Muscle layer of duodenum (tissue), 2 donors: Measurements from ENCODE around the gene CAPN13.

Source experiments
- H3K27ac ChIP-seq: one replicate; pipeline ENCODE4 v1.7.0; 2013; ENCODE audit warnings: mild to moderate bottlenecking, low read length
- H3K27me3 ChIP-seq: one replicate; pipeline ENCODE4 v1.7.0; 2013; ENCODE audit warnings: low read depth, mild to moderate bottlenecking, control low read depth, low read length
- H3K36me3 ChIP-seq, 2 donors: one replicate each; pipeline ENCODE4 v1.7.0; 2013; ENCODE audit warnings: low read length in 2 of 2, control low read depth in 1 of 2, mild to moderate bottlenecking in 1 of 2; ENCODE audit not compliant: insufficient read depth in 2 of 2, control insufficient read depth in 1 of 2
- H3K4me1 ChIP-seq, 2 donors: one replicate each; pipeline ENCODE4 v1.7.0; 2013; ENCODE audit warnings: low read length in 2 of 2, mild to moderate bottlenecking in 2 of 2, control low read depth in 1 of 2, moderate library complexity in 1 of 2; ENCODE audit not compliant: insufficient read depth in 2 of 2, control insufficient read depth in 1 of 2
- H3K4me3 ChIP-seq, 2 donors: one replicate each; pipeline ENCODE4 v1.7.0; 2013; ENCODE audit warnings: low read length in 2 of 2, low read depth in 1 of 2, mild to moderate bottlenecking in 1 of 2
- H3K9me3 ChIP-seq, 2 donors: one replicate each; pipeline ENCODE4 v1.7.0; 2013; ENCODE audit warnings: low read length in 2 of 2, control low read depth in 1 of 2, mild to moderate bottlenecking in 1 of 2; ENCODE audit not compliant: control insufficient read depth in 1 of 2
- donor health status: healthy.

CAPN13 gene

GRCh38 chr2:30758191-30758651 is 49.0 kb downstream of the CAPN13 start:
- Histone ChIP-seq H3K27me3 (no peaks in the 10 kb centered on the region), H3K27ac (no peak overlapping the region), H3K36me3 (no peaks in the 10 kb centered on the region), H3K9me3 (no peaks in the 10 kb centered on the region), H3K4me3 (no peak overlapping the region), H3K4me1 (no peaks in the 10 kb centered on the region)

GRCh38 chr2:30757749-30758148 is 49.5 kb downstream of the CAPN13 start:
- no peaks in the 10 kb centered on the region for H3K27me3 ChIP-seq
- H3K4me1 ChIP-seq, result no peaks in the 10 kb centered on the region
- H3K4me3 ChIP-seq, result no peak overlapping the region
- no peak overlapping the region for H3K27ac ChIP-seq
- no peaks in the 10 kb centered on the region for H3K9me3 ChIP-seq
- H3K36me3 ChIP-seq, result no peaks in the 10 kb centered on the region

GRCh38 chr2:30756971-30757370 is 50.3 kb downstream of the CAPN13 start:
- Histone ChIP-seq H3K36me3 (no peaks in the 10 kb centered on the region), H3K27ac (no peak overlapping the region), H3K9me3 (no peaks in the 10 kb centered on the region), H3K4me3 (no peak overlapping the region), H3K4me1 (no peaks in the 10 kb centered on the region), H3K27me3 (no peaks in the 10 kb centered on the region)

- H3K36me3 ChIP-seq, result no peaks in the 10 kb centered on the region
- no peak overlapping the region for H3K27ac ChIP-seq
Measured at GRCh38 chr2:30756051-30756719, 51.1 kb downstream of the CAPN13 start.

GRCh38 chr2:30753630-30754029 is 53.6 kb downstream of the CAPN13 start:
- Histone ChIP-seq H3K36me3 (no peaks in the 10 kb centered on the region), H3K4me3 (no peak overlapping the region), H3K27ac (no peak overlapping the region), H3K9me3 (no peaks in the 10 kb centered on the region), H3K27me3 (no peaks in the 10 kb centered on the region), H3K4me1 (no peaks in the 10 kb centered on the region)

More at GRCh38 chr2:30756051-30756719, 51.1 kb downstream of the CAPN13 start:
- no peak overlapping the region for H3K4me3 ChIP-seq
- no peaks in the 10 kb centered on the region for H3K4me1 ChIP-seq
- H3K9me3 ChIP-seq, result no peaks in the 10 kb centered on the region
- no peaks in the 10 kb centered on the region for H3K27me3 ChIP-seq

GRCh38 chr2:30752811-30753210 is 54.4 kb downstream of the CAPN13 start:
- Histone ChIP-seq H3K4me1 (no peaks in the 10 kb centered on the region), H3K27me3 (no peaks in the 10 kb centered on the region), H3K9me3 (no peaks in the 10 kb centered on the region), H3K4me3 (no peak overlapping the region), H3K36me3 (no peaks in the 10 kb centered on the region), H3K27ac (no peak overlapping the region)

GRCh38 chr2:30747206-30747605 is 60.0 kb downstream of the CAPN13 start:
- H3K4me1 ChIP-seq, result no peaks in the 10 kb centered on the region
- H3K36me3 ChIP-seq, result no peaks in the 10 kb centered on the region
- no peak overlapping the region for H3K27ac ChIP-seq
- H3K9me3 ChIP-seq, result no peaks in the 10 kb centered on the region
- no peaks in the 10 kb centered on the region for H3K27me3 ChIP-seq
- H3K4me3 ChIP-seq, result no peak overlapping the region

GRCh38 chr2:30744823-30745222 is 62.4 kb downstream of the CAPN13 start:
- Histone ChIP-seq H3K4me3 (no peak overlapping the region), H3K9me3 (no peaks in the 10 kb centered on the region), H3K27me3 (no peaks in the 10 kb centered on the region), H3K36me3 (no peaks in the 10 kb centered on the region), H3K27ac (no peak overlapping the region), H3K4me1 (no peaks in the 10 kb centered on the region)

GRCh38 chr2:30741576-30741975 is 65.7 kb downstream of the CAPN13 start:
- no peaks in the 10 kb centered on the region for H3K9me3 ChIP-seq

GRCh38 chr2:30738141-30738911 is 68.9 kb downstream of the CAPN13 start:
- H3K9me3 ChIP-seq, result no peaks in the 10 kb centered on the region
- no peak overlapping the region for H3K27ac ChIP-seq
- H3K4me3 ChIP-seq, result no peak overlapping the region
- no peaks in the 10 kb centered on the region for H3K36me3 ChIP-seq
- H3K27me3 ChIP-seq, result no peaks in the 10 kb centered on the region
- H3K4me1 ChIP-seq, result no peaks in the 10 kb centered on the region

More at GRCh38 chr2:30741576-30741975, 65.7 kb downstream of the CAPN13 start:
- H3K27me3 ChIP-seq, result no peaks in the 10 kb centered on the region
- no peaks in the 10 kb centered on the region for H3K4me1 ChIP-seq
- no peaks in the 10 kb centered on the region for H3K36me3 ChIP-seq
- H3K27ac ChIP-seq, result no peak overlapping the region
- no peak overlapping the region for H3K4me3 ChIP-seq

GRCh38 chr2:30737326-30737610 is 70.0 kb downstream of the CAPN13 start:
- Histone ChIP-seq H3K4me3 (no peak overlapping the region), H3K9me3 (no peaks in the 10 kb centered on the region), H3K36me3 (no peaks in the 10 kb centered on the region), H3K27me3 (no peaks in the 10 kb centered on the region), H3K27ac (no peak overlapping the region), H3K4me1 (no peaks in the 10 kb centered on the region)
